AG09309 (cell line): ENCODE results near the gene GINS2.

Experiments
- DNase-seq: peaks from one replicate; pipeline ENCODE4 v3.0.0-alpha.2; 2010; ENCODE audit warnings: low read depth
- H3K4me3 ChIP-seq: 2 replicates; pipeline ENCODE4 v1.5.1; 2011; ENCODE audit warnings: mild to moderate bottlenecking, low read depth, low read length, moderate library complexity; ENCODE audit not compliant: control insufficient read depth
- CTCF ChIP-seq: IDR thresholded peaks from 2 replicates; pipeline ENCODE4 v1.5.1; 2011; ENCODE audit warnings: mild to moderate bottlenecking, low read depth, low read length, inconsistent platforms; ENCODE audit not compliant: insufficient read depth, control insufficient read depth; ENCODE audit errors: missing control alignments

GINS2 gene

GRCh38 chr16:85679870-85680269 lies 8.9 kb downstream of the GINS2 start:
- no peak for DNase-seq
- TF ChIP-seq CTCF, result no peak
- H3K4me3 ChIP-seq, result no peak overlapping the region

- DNase-seq, result no peak
- H3K4me3 ChIP-seq, result no peak overlapping the region
- no peak for TF ChIP-seq CTCF
Observed at GRCh38 chr16:85678821-85679220, 9.9 kb downstream of the GINS2 start.

- DNase-seq, result no peak
- no peak for TF ChIP-seq CTCF
- H3K4me3 ChIP-seq, result no peak overlapping the region
Observed at GRCh38 chr16:85678016-85678415, 10.7 kb downstream of the GINS2 start.

GRCh38 chr16:85677383-85677967 lies 11.3 kb downstream of the GINS2 start:
- H3K4me3 ChIP-seq, result no peak overlapping the region
- DNase-seq, result no peak
- no peak for TF ChIP-seq CTCF

- no peak overlapping the region for H3K4me3 ChIP-seq
- DNase-seq, result no peak
- TF ChIP-seq CTCF, result no peak
Observed at GRCh38 chr16:85676466-85676865, 12.3 kb downstream of the GINS2 start.

GRCh38 chr16:85675251-85675874 lies 13.4 kb downstream of the GINS2 start:
- TF ChIP-seq CTCF, result peak; percentile 45
- DNase-seq, result no peak
- no peak overlapping the region for H3K4me3 ChIP-seq
